Kidney glomerular epithelial cell (primary cell): ENCODE data around the gene KDM5B.
A peak's percentile ranks its signal among the peaks of the same experiment; 100 is the strongest.
"Not testable (repeated sequence)": the region's sequence is repeated elsewhere in the genome, so short reads cannot be mapped to it uniquely, and the experiment has no call there.

Source experiments
- DNase-seq: peaks from one replicate; lab custom pipeline; 2025; lab: John Stamatoyannopoulos, UW

Gene KDM5B

GRCh38 chr1:202791077-202791747 lies 17.0 kb downstream of the KDM5B start:
- DNase-seq: no peak

GRCh38 chr1:202788800-202789199 lies 19.4 kb downstream of the KDM5B start:
- DNase-seq: no peak

GRCh38 chr1:202786804-202787203 lies 21.4 kb downstream of the KDM5B start:
- DNase-seq: no peak

GRCh38 chr1:202781180-202781579 lies 27.0 kb downstream of the KDM5B start:
- no peak for DNase-seq

- no peak for DNase-seq
Measured at GRCh38 chr1:202770135-202770534, 38.1 kb downstream of the KDM5B start.

- no peak for DNase-seq
Measured at GRCh38 chr1:202765721-202766120, 42.5 kb downstream of the KDM5B start.

- DNase-seq: no peak
Measured at GRCh38 chr1:202762019-202762418, 46.2 kb downstream of the KDM5B start.

GRCh38 chr1:202760589-202760988 lies 47.6 kb downstream of the KDM5B start:
- DNase-seq: no peak

GRCh38 chr1:202756391-202756790 lies 51.8 kb downstream of the KDM5B start:
- DNase-seq: no peak

- DNase-seq: no peak
Measured at GRCh38 chr1:202754293-202754692, 53.9 kb downstream of the KDM5B start.

- DNase-seq: no peak
Measured at GRCh38 chr1:202752774-202753173, 55.4 kb downstream of the KDM5B start.

- no peak for DNase-seq
Measured at GRCh38 chr1:202750761-202751160, 57.5 kb downstream of the KDM5B start.

GRCh38 chr1:202750024-202750423 lies 58.2 kb downstream of the KDM5B start:
- no peak for DNase-seq

GRCh38 chr1:202745323-202745888 lies 62.8 kb downstream of the KDM5B start:
- no peak for DNase-seq

- DNase-seq: not testable (repeated sequence)
Measured at GRCh38 chr1:202744770-202745169, 63.5 kb downstream of the KDM5B start.

- no peak for DNase-seq
Measured at GRCh38 chr1:202742496-202742895, 65.7 kb downstream of the KDM5B start.

GRCh38 chr1:202733251-202733650 lies 75.0 kb downstream of the KDM5B start:
- no peak for DNase-seq

- no peak for DNase-seq
Measured at GRCh38 chr1:202728951-202729350, 79.3 kb downstream of the KDM5B start.

- no peak for DNase-seq
Measured at GRCh38 chr1:202725526-202725925, 82.7 kb downstream of the KDM5B start.

- DNase-seq: no peak
Measured at GRCh38 chr1:202723708-202724107, 84.5 kb downstream of the KDM5B start.

GRCh38 chr1:202723046-202723445 lies 85.2 kb downstream of the KDM5B start:
- DNase-seq: not testable (repeated sequence)

GRCh38 chr1:202716654-202717053 lies 91.6 kb downstream of the KDM5B start:
- no peak for DNase-seq

- not testable (repeated sequence) for DNase-seq
Measured at GRCh38 chr1:202714202-202714601, 94.0 kb downstream of the KDM5B start.

GRCh38 chr1:202713110-202713509 lies 95.1 kb downstream of the KDM5B start:
- peak; percentile 13 for DNase-seq
